Measurements from ENCODE around the gene RAD9A.
A peak's percentile ranks its signal among the peaks of the same experiment; 100 is the strongest.
"Not testable (repeated sequence)": the region's sequence is repeated elsewhere in the genome, so short reads cannot be mapped to it uniquely, and the experiment has no call there.

Gene RAD9A

GRCh38 chr11:67397536-67397935 is 5.8 kb downstream of the RAD9A start:
- DNase-seq = no peak

DNA sequence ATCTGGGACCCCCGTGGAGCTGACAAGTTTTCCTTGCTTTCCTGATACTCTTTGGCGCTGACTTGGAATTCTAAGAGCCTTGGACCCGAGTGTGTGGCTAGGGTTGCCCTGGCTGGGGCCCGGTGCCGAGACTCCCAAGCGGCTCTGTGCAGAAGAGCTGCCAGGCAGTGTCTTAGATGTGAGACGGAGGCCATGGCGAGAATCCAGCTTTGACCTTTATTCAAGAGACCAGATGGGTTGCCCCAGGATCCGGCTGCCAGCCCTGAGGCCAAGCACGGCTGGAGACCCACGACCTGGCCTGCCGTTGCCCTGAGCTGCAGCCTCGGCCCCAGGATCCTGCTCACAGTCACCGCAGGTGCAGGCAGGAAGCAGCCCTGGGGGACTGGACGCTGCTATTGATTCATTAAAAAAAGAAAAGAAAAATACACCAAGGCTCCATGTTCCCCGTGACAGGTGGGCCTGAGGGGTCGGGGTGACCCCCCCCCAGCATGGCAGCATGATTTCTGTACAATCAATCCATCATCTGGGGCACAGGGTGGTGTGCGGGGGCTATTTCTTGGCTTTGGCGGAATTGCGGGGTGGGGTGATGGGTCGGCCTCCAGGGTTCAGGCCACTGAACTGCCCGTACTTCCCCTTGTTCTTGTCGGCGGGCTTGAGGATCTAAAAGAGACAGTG is 6.3 kb downstream of the RAD9A start:
- DNase-seq = no peak

DNA sequence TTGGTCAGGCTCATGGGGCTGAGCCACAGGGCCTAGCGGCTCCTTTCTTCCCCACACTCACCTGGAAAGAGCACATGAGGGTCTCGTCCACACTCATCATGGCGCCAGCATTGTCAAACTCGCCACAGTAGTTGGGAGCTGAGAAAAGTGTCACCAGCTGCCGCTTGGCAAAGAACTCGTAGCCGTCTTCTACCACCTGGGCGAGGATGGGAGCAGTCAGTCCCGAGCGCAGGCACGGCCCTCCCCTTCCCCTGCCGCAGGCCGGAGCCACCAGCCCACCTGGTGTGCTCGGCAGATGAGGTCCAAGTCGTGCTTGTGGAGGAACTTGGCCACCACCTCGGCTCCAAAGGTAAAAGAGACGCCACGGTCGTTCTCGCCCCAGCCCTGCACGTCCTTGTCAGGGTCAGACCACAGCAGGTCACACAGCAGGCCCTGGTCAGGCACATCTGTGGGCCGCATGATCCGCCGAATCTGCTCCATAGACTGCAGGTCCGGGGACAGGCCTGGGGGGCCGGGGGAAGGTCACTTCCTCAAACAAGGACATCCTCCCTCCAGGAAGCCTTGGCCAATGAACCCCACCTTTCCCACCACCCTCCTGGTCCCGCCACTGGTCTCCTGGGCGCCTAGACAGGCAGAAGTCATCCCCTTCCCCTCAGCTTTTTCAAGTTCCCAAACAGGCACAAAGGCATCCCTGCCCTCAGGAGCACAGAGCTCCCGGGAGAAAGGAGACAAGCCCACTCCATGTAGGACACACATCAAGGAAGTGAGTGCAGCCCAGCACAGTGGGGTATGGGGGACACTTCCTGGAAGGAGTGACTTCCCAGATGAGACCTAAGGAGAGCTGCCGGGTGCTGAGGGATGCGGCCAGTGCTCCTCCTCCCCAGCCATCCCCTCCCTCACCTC is 7.1 kb downstream of the RAD9A start:
- no peak for DNase-seq

DNA sequence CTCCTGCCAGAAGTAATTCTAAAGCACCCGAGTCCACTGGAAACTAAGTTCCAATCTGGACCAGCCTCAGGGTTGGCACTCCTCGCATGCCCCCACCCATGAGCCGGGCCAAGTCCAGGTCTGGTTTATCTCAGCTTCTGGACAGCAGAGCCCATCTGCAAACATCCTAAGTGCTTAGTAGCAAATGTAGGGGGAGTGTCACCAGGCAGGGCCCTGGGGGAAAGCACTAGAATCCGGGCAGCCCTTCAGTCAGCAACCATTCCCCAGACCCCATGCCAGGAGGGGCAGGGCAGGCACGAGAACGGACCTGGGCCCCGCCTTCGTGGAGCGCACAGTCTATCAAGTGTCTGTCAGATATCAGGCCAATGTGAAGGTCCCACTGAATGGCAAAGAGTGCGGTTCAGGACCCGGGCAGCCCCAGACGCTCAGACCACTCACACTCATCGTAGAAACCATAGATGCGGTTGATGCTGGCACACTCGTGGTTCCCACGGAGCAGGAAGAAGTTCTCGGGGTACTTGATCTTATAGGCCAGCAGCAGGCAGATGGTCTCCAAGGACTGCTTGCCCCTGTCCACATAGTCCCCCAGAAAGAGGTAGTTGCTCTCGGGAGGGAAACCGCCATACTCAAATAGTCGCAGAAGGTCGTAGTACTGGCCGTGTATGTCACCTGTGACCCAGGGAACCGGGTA is 8.6 kb downstream of the RAD9A start:
- peak in 1 of 2 donors; percentile 21 for DNase-seq

GRCh38 chr11:67400942-67401494 is 9.2 kb downstream of the RAD9A start:
- DNase-seq = no peak

DNA sequence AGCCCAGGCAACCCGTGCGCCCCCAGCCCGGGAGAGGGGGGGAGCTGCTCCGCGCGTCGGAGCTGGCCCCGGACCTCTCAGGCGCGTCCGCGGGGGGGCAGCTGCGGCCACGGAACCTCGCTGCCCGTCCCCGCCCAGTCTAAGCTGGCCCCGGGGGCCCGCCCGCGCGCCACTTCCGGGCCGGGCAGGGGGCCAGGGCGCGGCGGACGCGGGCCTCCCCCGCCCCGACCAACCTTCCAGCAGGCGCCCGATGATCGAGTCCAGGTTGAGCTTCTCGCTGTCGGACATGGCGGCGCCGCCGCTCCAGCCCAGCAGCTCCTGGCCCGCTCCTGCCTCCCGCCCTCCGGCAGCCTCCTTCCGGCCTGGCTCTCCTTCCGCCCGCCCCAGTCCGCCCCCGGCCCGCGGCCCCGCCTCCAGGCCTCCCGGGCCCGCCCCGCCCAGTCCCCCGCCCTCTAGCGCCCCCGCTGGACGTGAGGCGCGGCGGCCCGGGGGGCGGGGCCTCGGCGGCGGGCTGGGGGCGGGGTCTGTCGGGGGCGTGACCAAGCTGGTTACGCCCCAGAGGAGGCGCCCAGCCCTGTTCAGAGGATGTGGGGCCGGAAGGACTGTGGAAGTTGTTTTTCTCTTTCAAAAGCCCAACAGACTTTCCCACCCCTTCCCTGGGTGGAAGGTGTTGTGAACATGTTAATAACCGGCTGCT is 9.9 kb downstream of the RAD9A start, which contains the start of gene PPP1CA:
TSS of gene PPP1CA (minus strand) at position 364 of the 697 bp plus-strand sequence. CDS start at position 288, 76 bp downstream.
- DNase-seq = peak; percentile 87 to 91

DNA sequence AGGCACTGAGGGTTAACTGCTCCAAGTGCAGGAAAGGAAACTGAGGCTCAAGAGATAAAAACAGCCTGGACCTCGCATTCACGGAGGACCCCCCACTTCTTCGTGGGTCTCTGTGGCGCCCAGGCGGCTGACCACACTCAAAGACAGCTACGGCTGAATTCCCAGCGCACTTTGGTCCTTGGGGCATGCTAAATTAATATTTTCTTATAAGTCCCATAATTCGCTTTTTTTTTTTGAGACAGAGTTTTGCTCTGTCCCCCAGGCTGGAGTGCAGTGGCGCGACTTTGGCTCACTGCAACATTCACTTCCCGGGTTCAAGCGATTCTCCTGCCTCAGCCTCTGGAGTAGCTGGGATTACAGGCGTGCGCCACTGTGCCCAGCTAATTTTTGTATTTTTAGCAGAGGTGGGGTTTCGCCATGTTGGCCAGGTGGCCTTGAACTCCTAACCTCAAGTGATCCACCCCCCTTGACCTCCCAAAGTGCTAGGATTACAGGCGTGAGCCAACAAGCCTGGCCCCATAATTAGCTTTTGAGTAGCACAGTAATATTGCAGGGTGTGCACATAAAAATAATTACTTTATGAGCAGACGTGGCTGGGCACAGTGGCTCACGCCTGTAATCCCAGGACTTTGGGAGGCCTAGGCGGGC is 10.5 kb downstream of the RAD9A start:
- DNase-seq = not testable (repeated sequence)

- DNase-seq = not testable (repeated sequence)
These were observed 11.3 kb downstream of the RAD9A start for GRCh38 chr11:67403085-67403484.

DNA sequence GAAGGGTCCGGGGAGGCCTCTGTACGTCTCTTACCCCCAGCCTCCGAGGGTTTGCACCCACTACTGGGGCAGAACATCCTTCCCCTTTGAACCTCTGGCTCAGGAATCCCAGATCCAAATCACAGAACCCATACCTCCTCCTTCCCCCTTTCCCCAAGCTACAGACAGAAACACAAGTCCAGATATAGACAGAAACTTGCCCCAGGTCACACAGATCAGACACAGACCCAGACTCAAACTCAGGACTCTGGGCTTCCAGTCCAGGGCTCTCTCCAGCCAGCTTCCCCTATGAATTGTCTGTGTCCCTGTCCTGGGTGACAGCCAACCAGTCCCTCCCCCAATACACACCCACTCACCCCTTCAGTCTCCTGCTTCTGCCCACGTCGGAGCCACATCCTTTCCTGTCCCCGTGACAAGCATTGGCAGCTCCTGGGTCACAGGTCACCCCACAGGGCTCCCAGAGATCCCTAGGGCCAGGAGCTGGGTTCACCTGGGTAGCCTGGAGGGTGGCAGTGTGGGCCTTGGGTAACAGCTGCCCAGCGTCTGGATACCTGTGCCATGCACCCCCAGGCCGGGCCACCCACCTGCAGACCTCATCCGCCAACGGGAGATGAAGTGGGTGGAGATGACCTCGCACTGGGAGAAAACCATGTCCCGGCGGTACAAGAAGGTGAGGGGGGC is 12.9 kb downstream of the RAD9A start:
- peak; percentile 85 to 91 for DNase-seq

DNA sequence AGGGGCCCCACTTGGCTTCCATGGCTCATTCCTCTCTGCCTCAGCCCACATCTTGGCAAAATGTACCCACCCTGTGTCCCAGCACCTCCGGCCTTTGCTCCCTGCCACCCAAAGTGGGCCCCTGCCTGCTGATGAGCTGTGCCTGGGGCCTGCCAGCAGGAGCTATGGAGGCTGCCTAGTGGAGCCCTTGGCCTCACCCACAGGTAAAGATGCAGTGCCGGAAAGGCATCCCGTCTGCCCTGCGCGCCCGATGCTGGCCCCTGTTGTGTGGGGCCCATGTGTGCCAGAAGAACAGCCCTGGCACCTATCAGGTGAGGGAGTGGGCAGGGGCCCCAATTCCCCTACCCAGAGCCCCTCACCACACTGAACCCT is 13.4 kb downstream of the RAD9A start:
- no peak for DNase-seq

DNA sequence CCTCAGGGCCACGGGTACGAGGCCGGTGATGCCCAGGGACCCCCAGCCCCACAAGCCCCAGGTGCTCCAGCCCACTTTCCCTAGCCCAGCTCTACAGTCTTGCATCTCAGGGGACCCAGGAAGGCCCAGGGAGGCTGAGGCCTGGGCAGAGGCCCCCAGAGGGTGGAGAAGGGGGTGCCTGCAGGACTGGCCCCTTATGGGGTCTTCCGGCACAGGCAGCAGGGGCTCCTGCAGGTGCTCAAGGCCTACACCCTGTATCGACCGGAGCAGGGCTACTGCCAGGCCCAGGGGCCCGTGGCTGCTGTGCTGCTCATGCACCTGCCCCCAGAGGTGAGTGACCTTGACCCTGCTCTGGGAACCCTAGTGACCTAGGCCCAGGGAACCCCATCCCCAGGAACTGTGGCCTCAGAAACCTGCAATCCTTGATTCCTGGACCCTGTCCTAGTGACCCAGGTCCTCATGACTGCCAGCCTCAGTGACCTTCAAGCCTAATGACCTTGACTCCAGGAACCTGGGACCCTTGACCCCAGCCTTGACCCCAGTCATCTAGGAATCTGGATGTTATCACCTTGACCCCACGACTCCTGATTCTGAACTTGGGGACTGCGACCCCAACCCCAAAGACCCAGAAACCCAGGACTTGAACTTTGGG is 14.0 kb downstream of the RAD9A start:
- no peak for DNase-seq

GRCh38 chr11:67406420-67406968 is 14.7 kb downstream of the RAD9A start:
- DNase-seq = no peak

- peak in 1 of 2 donors; percentile 35 for DNase-seq
These were observed 15.3 kb downstream of the RAD9A start for GRCh38 chr11:67406969-67407687.

GRCh38 chr11:67407688-67408163 is 15.9 kb downstream of the RAD9A start:
- no peak for DNase-seq

- DNase-seq = no peak
These were observed 16.8 kb downstream of the RAD9A start for GRCh38 chr11:67408437-67409200.

GRCh38 chr11:67409261-67409666 is 17.5 kb downstream of the RAD9A start:
- DNase-seq = no peak

GRCh38 chr11:67409781-67410368 is 18.1 kb downstream of the RAD9A start:
- no peak for DNase-seq

DNA sequence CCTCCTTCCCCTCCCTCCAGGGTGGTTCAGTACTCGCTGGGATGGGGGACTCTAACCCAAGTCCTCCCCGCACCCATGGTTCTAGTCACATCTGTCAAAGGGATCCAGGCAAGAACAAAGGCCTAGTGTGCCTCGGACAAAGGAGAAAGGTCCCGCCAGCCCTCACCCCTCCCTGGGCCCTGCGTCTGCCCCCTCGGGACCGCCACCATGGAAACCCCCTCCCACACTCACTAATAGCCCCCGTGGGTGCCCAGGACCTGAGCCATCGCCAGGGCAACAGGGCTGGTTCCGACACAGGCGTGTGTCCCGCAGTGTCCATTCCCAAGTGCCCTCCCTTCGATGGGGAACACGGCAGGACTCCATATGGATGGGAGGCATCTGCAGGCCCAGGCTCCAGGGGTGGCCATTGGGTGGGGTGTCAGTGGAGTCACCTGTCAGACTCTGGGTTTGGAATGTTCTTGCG is 18.6 kb downstream of the RAD9A start:
- no peak for DNase-seq
